GM21619 (cell line): ENCODE measurements around the gene ATP6V0B.

Experiments
- ATAC-seq: cut with Tn5 transposase; IDR thresholded peaks from one replicate; pipeline ENCODE4 v1.9.1; 2021; ENCODE audit not compliant: unreplicated experiment

ATP6V0B gene

DNA sequence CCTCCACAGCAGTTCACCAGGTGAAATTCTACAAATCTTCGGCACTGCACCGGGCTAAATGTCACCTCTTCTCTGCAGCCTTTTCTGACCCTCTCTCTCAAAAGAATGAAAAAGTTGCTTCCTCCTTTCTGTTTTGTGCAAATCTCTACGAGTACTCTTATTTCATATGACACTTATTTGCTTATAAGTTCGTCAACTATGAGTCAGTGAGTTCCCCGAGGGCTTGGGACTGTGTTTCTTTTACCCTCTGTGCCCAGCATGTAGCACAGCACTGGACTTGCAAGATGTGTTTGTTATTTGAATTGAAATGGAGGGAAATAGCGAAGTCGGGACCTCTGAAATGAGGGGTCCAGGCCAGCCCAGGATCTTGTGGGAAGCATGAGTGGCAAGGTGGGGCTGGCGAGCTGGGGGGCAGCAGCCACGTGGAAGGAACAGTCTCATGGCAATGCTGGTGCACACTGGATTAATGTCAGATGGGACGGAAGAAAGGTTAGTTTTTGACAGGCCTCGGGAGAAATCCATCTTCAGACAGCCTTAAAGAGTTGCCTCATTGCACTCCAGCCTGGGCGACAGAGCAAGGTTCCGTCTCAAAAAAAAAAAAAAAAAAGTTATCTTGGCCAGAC lies 50.3 kb downstream of the ATP6V0B start:
- ATAC-seq = no peak

DNA sequence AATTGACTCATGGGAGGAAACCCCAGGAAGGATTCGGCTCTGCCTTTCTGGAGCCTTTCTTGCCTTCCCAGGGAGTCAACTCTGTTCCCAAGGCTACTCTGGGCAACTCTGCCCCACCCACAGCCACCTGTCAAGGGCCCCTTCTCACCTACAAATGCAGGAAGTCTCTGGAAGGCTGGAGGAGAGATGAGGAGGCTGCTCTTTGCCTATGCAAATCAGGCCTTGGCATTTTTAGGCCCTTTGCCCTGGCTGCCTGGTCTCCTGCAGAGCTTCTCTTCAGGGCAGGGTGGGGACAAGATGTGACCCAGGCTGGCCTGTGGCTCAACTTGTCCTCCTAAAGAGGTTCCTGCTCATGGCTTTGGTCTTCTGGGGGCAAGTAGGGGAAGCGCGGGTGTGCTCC lies 51.1 kb downstream of the ATP6V0B start:
- no peak for ATAC-seq

DNA sequence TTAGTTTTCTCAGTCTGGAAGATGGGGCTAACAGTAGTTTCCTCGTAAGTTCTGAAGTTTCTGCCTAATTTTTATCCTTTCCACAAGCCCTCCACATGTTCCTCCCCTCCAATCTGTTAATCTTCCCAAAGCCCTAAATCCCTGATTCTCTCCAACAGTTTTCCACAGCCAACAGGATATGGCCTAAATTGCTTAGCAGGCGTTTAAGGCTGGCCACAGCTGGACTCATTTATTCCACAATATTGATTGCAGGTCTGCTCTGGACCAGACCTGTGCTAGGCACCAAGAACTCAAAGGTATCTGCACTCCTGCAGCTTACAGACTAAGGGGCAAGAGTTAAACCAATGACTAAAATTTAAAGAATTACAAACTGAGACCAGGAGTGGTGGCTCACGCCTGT lies 52.6 kb downstream of the ATP6V0B start:
- no peak for ATAC-seq
